EL (cell line): ENCODE data around the gene TTYH1.

Experiments used
- DNase-seq: peaks from one replicate; pipeline ENCODE4 v3.0.0-alpha.2; 2016

TTYH1 gene

GRCh38 chr19:54393381-54393780 is 21.9 kb upstream of the TTYH1 start:
- DNase-seq, result no peak

GRCh38 chr19:54395685-54396084 is 19.6 kb upstream of the TTYH1 start:
- DNase-seq, result no peak

- no peak for DNase-seq
Measured at GRCh38 chr19:54399189-54399588, 16.1 kb upstream of the TTYH1 start.

GRCh38 chr19:54400913-54401312 is 14.4 kb upstream of the TTYH1 start:
- no peak for DNase-seq

- DNase-seq, result no peak
Measured at GRCh38 chr19:54403054-54403453, 12.2 kb upstream of the TTYH1 start.

- DNase-seq, result no peak
Measured at GRCh38 chr19:54405628-54406027, 9.6 kb upstream of the TTYH1 start.

GRCh38 chr19:54407780-54408179 is 7.5 kb upstream of the TTYH1 start:
- no peak for DNase-seq

- no peak for DNase-seq
Measured at GRCh38 chr19:54408456-54409026, 6.7 kb upstream of the TTYH1 start.

- no peak for DNase-seq
Measured at GRCh38 chr19:54411033-54411432, 4.2 kb upstream of the TTYH1 start.

- no peak for DNase-seq
Measured at GRCh38 chr19:54412877-54413276, 2.4 kb upstream of the TTYH1 start.

- no peak for DNase-seq
Measured at GRCh38 chr19:54414156-54414555, 1.1 kb upstream of the TTYH1 start.

GRCh38 chr19:54415901-54416673 is 823 bp downstream of the TTYH1 start:
- DNase-seq, result no peak

- DNase-seq, result no peak
Measured at GRCh38 chr19:54416695-54417491, 1.6 kb downstream of the TTYH1 start.

GRCh38 chr19:54418030-54418929 is 3.0 kb downstream of the TTYH1 start:
- DNase-seq, result peak; percentile 25

GRCh38 chr19:54418930-54419800 is 3.9 kb downstream of the TTYH1 start:
- DNase-seq, result no peak

GRCh38 chr19:54420068-54420382 is 4.8 kb downstream of the TTYH1 start:
- DNase-seq, result no peak

- no peak for DNase-seq
Measured at GRCh38 chr19:54420383-54421168, 5.3 kb downstream of the TTYH1 start.

- DNase-seq, result no peak
Measured at GRCh38 chr19:54421169-54421516, 5.9 kb downstream of the TTYH1 start.

- DNase-seq, result no peak
Measured at GRCh38 chr19:54421521-54421920, 6.3 kb downstream of the TTYH1 start.

GRCh38 chr19:54422136-54422535 is 6.9 kb downstream of the TTYH1 start:
- no peak for DNase-seq

GRCh38 chr19:54424201-54424600 is 8.9 kb downstream of the TTYH1 start:
- DNase-seq, result no peak
